Fibroblast of villous mesenchyme (primary cell): ENCODE results near the gene ANGEL1. TPM values are rescaled to one million over a fixed set of nuclear protein-coding genes. Genes with fewer than 3 reads are reported as not detected.

ENCODE experiments used
- DNase-seq: peaks from one replicate; pipeline ENCODE4 v3.0.0-alpha.2; 2010; ENCODE audit warnings: low read depth
- H3K4me3 ChIP-seq: 2 replicates; pipeline ENCODE4 v1.5.1; 2011; ENCODE audit warnings: low read depth, mild to moderate bottlenecking, low read length
- CTCF ChIP-seq: IDR thresholded peaks from 2 replicates; pipeline ENCODE4 v1.5.1; 2012; ENCODE audit warnings: low read depth, mild to moderate bottlenecking, low read length; ENCODE audit not compliant: insufficient read depth
- total RNA-seq: library from RNA; depleted of rRNA; stranded (reverse); fragments of >200 nt; gene quantifications from 2 replicates; pipeline ENCODE4 v1.2.3, GENCODE V29; 2012

The ANGEL1 gene
- total RNA-seq, 1 donor: 10.4 TPM

- no peak for TF ChIP-seq CTCF
- no peak overlapping the region for H3K4me3 ChIP-seq
- DNase-seq: no peak
Measured at GRCh38 chr14:76767681-76768656, 44.7 kb downstream of the ANGEL1 start.

- TF ChIP-seq CTCF: no peak
- DNase-seq: no peak
- no peak overlapping the region for H3K4me3 ChIP-seq
Measured at GRCh38 chr14:76765461-76765931, 47.2 kb downstream of the ANGEL1 start.

GRCh38 chr14:76763096-76764041, 49.3 kb downstream of the ANGEL1 start:
- DNase-seq: no peak
- peak overlapping the region; percentile 59 for H3K4me3 ChIP-seq
- no peak for TF ChIP-seq CTCF

GRCh38 chr14:76762411-76763095, 50.1 kb downstream of the ANGEL1 start:
- no peak for TF ChIP-seq CTCF
- peak overlapping the region; percentile 59 for H3K4me3 ChIP-seq
- DNase-seq: no peak

DNA sequence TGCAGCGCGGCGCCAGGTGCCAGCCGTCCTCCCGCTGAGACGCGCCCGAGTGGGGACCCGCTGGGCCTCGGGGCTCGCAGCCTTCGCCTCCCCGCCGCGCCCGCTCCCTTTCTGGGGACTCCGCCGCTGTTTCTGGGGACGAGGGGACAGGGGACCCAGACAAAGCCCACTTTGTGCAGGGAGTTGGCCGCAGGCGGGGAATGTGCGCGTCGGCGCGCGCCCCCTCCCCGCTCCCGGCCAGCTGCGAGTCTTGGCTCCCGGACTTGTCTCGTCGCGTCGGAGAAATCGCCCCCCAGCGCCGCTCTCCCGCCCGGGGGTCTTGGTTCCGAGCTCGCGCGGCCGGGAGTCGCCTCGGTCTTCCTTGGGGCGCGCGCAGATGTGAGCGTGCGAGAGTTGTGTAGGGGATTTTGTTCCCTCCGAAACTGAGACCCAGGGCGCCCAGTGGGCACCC, 50.7 kb downstream of the ANGEL1 start:
- no peak for DNase-seq
- peak overlapping the region; percentile 59 for H3K4me3 ChIP-seq
- no peak for TF ChIP-seq CTCF
